Adrenal gland (tissue), 5 donors: ENCODE results near the gene ULBP3.

Source experiments
- POLR2A ChIP-seq, 2 donors: fragments of 450-650 bp; IDR thresholded peaks; one replicate each; pipeline ENCODE4 v1.6.1; 2017; ENCODE audit warnings: antibody characterized with exemption in 2 of 2, mild to moderate bottlenecking in 2 of 2, moderate library complexity in 1 of 2
- TF ChIP-seq, protein P1 (sequence below), 6 experiments: fragments of 450-650 bp in 4 of 6; fragments of 200-600 bp in 2 of 6; sonication (generic) in 1 of 6; IDR thresholded peaks; 1 replicate in 5 of 6; 2 replicates in 1 of 6; pipeline versions ENCODE4 v1.5.1 to v1.8.0; 2016 to 2021; ENCODE audit warnings: antibody characterized with exemption in 6 of 6, mild to moderate bottlenecking in 2 of 6, moderate library complexity in 1 of 6
- donor health status: DM: no; HTN: no; CAD: no.

DNA sequence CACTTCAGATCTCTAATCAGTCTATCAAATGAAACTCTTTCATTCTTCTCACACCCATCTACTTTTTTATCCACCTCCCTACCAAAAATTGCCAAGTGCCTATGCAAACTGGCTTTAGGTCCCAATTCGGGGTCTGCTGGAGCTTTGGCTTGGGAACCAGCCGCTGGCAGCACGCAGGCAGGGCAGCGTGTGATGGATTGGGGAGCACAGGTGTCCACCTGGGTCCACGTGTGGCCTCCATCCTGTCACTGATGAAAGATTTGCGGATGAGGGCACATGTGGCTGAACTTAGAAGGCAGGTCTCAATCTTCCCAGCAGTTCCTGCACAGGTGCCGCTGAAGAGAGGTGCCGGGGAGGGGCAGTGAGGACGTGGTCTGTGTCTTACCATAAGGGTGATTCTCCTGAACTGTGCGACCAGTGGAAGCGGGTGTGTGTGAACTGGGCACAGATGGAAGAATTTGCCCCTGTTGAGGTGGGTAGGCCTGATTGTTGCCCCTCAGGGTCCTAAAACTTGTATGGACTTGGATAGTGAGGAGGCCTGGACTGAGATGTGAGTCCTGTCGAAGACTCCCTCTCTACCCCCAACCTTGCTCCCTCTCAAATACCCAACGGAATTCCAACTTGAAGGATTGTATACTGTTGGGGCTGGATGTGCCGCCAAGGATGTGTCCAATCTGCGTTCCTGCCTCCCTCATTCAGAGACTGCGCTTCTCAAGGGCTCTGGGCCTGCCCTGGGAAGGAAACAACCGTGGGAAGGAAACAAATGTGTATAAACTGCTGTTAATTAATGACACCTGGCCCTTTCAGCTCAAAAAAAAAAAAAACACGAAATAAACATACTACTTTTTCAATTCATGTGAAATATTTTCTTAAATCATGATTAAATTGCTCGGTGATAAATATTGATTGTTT, 25.2 kb downstream of the ULBP3 start:
- TF ChIP-seq POLR2A (IDR thresholded peaks at IDR 0.05), result no peak
- TF ChIP-seq, protein P1, sequence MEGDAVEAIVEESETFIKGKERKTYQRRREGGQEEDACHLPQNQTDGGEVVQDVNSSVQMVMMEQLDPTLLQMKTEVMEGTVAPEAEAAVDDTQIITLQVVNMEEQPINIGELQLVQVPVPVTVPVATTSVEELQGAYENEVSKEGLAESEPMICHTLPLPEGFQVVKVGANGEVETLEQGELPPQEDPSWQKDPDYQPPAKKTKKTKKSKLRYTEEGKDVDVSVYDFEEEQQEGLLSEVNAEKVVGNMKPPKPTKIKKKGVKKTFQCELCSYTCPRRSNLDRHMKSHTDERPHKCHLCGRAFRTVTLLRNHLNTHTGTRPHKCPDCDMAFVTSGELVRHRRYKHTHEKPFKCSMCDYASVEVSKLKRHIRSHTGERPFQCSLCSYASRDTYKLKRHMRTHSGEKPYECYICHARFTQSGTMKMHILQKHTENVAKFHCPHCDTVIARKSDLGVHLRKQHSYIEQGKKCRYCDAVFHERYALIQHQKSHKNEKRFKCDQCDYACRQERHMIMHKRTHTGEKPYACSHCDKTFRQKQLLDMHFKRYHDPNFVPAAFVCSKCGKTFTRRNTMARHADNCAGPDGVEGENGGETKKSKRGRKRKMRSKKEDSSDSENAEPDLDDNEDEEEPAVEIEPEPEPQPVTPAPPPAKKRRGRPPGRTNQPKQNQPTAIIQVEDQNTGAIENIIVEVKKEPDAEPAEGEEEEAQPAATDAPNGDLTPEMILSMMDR (IDR thresholded peaks at IDR 0.05), result no peak
